DMS153 (cell line): Measurements from ENCODE around the gene METTL5.
"Not testable (repeated sequence)": the region's sequence is repeated elsewhere in the genome, so short reads cannot be mapped to it uniquely, and the experiment has no call there.

Experiments
- DNase-seq: peaks from one replicate; lab custom pipeline; 2025; lab: John Stamatoyannopoulos, UW

The METTL5 gene

GRCh38 chr2:169824373-169825333, at the start of gene METTL5:
Gene METTL5 (minus strand): TSS chr2:169824905. CDS start chr2:169824597, 308 bp downstream.
- peak; percentile 66 for DNase-seq

- no peak for DNase-seq
Measured at GRCh38 chr2:169871994-169872393, 47.3 kb upstream of the METTL5 start.

- not testable (repeated sequence) for DNase-seq
Measured at GRCh38 chr2:169871369-169871768, 46.7 kb upstream of the METTL5 start.

- no peak for DNase-seq
Measured at GRCh38 chr2:169868951-169869350, 44.2 kb upstream of the METTL5 start.

- DNase-seq = no peak
Measured at GRCh38 chr2:169867579-169867978, 42.9 kb upstream of the METTL5 start.

- DNase-seq = not testable (repeated sequence)
Measured at GRCh38 chr2:169866230-169866629, 41.5 kb upstream of the METTL5 start.

GRCh38 chr2:169865492-169865891, 40.8 kb upstream of the METTL5 start:
- DNase-seq = no peak

- DNase-seq = no peak
Measured at GRCh38 chr2:169862816-169863215, 38.1 kb upstream of the METTL5 start.

GRCh38 chr2:169860149-169860548, 35.4 kb upstream of the METTL5 start:
- no peak for DNase-seq

- no peak for DNase-seq
Measured at GRCh38 chr2:169859423-169859822, 34.7 kb upstream of the METTL5 start.

- DNase-seq = not testable (repeated sequence)
Measured at GRCh38 chr2:169855281-169856258, 30.9 kb upstream of the METTL5 start.

- no peak for DNase-seq
Measured at GRCh38 chr2:169853041-169853668, 28.4 kb upstream of the METTL5 start.

GRCh38 chr2:169849710-169850109, 25.0 kb upstream of the METTL5 start:
- no peak for DNase-seq

GRCh38 chr2:169848959-169849693, 24.4 kb upstream of the METTL5 start:
- DNase-seq = not testable (repeated sequence)

GRCh38 chr2:169845016-169845415, 20.3 kb upstream of the METTL5 start:
- no peak for DNase-seq

GRCh38 chr2:169841625-169842024, 16.9 kb upstream of the METTL5 start:
- not testable (repeated sequence) for DNase-seq

GRCh38 chr2:169840747-169841142, 16.0 kb upstream of the METTL5 start:
- DNase-seq = no peak

- DNase-seq = no peak
Measured at GRCh38 chr2:169839954-169840746, 15.4 kb upstream of the METTL5 start.

GRCh38 chr2:169838743-169839489, 14.2 kb upstream of the METTL5 start:
- DNase-seq = no peak

GRCh38 chr2:169834401-169834800, 9.7 kb upstream of the METTL5 start:
- no peak for DNase-seq
